Muscle layer of duodenum (tissue), 2 donors: ENCODE measurements around the gene MYO15B.

Experiments
- H3K27ac ChIP-seq: one replicate; pipeline ENCODE4 v1.7.0; 2013; ENCODE audit warnings: mild to moderate bottlenecking, low read length
- H3K27me3 ChIP-seq: one replicate; pipeline ENCODE4 v1.7.0; 2013; ENCODE audit warnings: low read depth, mild to moderate bottlenecking, control low read depth, low read length
- H3K36me3 ChIP-seq, 2 donors: one replicate each; pipeline ENCODE4 v1.7.0; 2013; ENCODE audit warnings: low read length in 2 of 2, control low read depth in 1 of 2, mild to moderate bottlenecking in 1 of 2; ENCODE audit not compliant: insufficient read depth in 2 of 2, control insufficient read depth in 1 of 2
- H3K4me1 ChIP-seq, 2 donors: one replicate each; pipeline ENCODE4 v1.7.0; 2013; ENCODE audit warnings: low read length in 2 of 2, mild to moderate bottlenecking in 2 of 2, control low read depth in 1 of 2, moderate library complexity in 1 of 2; ENCODE audit not compliant: insufficient read depth in 2 of 2, control insufficient read depth in 1 of 2
- H3K4me3 ChIP-seq, 2 donors: one replicate each; pipeline ENCODE4 v1.7.0; 2013; ENCODE audit warnings: low read length in 2 of 2, low read depth in 1 of 2, mild to moderate bottlenecking in 1 of 2
- H3K9me3 ChIP-seq, 2 donors: one replicate each; pipeline ENCODE4 v1.7.0; 2013; ENCODE audit warnings: low read length in 2 of 2, control low read depth in 1 of 2, mild to moderate bottlenecking in 1 of 2; ENCODE audit not compliant: control insufficient read depth in 1 of 2
- donor health status: healthy.

The MYO15B gene

DNA sequence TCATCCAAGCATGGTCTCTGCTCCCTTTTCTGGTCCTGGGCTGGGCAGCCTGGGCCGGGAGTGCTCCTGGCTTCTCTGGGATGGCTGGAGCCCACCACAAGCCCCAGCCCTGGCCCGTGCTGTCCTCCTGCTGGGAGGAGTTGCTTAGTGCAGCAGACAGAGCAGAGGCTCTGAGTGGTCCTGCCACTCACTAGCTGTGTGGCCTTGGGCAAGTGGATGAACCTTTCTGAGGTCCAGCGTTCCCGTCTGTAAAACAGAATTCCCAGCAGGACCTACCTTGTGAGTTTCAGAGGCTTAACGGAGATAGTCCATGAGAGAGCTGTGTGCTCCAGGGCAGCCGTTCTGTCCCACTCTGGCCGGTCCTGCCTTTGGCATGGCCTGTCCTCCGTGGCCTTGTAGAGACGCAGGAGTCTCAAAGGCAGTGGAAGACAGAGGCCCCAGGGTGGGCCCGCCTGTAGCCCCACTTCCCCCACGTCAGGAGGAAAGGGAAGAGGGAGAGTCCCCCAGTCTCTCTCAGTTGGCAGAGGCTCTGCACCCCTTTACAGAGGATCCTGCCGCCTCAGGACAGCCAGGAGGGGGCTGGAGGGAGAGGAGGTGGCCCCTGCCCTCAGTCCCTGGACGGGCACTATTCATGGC lies 7.8 kb downstream of the MYO15B start:
- Histone ChIP-seq H3K36me3 (no peaks in the 10 kb centered on the region), H3K27ac (no peak overlapping the region), H3K4me3 (no peak overlapping the region), H3K27me3 (no peaks in the 10 kb centered on the region), H3K9me3 (no peaks in the 10 kb centered on the region), H3K4me1 (peaks cover 0 to under 1% of the 10 kb centered on the region in 2 donors)

DNA sequence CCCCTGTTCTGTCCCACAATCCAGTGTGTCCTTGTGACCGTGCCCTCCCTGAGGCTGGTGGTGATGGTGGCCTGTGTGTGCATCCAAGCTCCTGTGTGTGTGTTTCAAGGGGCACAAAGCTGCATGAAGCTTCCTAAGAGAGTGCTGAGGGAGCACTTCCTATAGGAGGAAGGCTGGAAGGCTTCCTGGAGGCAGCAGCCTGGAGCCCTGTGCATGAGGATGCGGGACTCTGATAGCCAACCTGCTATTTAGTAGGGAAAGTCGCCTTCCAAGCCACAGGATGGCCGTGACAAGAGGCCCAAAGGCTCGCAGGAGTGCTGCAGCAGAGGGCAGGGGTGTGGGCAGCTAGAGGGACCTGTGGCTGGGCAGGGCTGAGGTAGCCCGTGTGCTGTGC lies 8.3 kb downstream of the MYO15B start:
- Histone ChIP-seq H3K9me3 (no peaks in the 10 kb centered on the region), H3K4me1 (no peaks in the 10 kb centered on the region), H3K4me3 (no peak overlapping the region), H3K27me3 (no peaks in the 10 kb centered on the region), H3K36me3 (no peaks in the 10 kb centered on the region), H3K27ac (no peak overlapping the region)

GRCh38 chr17:75596320-75597087 lies 8.9 kb downstream of the MYO15B start:
- H3K9me3 ChIP-seq, result no peaks in the 10 kb centered on the region
- H3K27me3 ChIP-seq, result no peaks in the 10 kb centered on the region

DNA sequence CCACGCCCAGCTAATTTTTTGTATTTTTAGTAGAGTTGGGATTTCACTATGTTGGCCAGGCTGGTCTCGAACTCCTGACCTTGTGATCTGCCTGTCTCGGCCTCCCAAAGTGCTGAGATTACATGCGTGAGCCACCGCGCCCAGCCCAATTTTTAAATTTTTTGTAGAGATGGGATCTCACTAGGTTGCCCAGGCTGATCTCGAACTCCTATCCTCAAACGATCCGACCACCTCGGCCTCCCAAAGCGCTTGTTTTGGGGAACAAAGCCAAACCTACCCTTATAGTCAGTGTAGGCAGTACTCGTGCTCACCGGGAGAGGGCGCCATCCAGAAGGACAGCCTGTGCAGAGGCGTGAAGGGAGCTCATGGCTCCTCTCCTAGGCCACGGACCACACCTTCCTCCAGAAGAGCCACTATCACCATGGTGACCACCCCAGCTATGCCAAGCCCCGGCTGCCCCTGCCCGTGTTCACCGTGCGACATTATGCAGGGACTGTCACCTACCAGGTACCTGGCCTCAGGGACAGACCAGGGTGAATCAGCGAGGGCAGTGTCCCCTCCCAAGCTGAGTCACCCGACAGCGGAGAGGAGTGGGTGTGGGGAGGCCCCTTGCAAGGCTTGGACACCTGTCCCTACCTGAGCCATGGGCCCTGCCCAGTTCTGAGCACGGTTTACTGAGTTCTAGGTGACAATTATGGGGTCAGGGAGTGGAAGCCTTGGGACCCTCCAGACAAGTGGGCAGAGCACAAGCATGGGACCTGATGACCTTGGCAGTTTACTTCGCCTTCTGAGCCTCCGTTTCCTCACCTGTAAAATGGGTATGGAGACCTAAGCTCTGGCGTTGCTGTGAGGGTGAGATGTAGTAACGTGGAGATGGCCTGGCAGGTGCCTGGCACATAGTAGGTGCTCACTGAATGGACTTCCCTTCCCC lies 13.7 kb downstream of the MYO15B start:
- Histone ChIP-seq H3K27me3 (no peaks in the 10 kb centered on the region), H3K4me1 (no peaks in the 10 kb centered on the region), H3K36me3 (peaks cover 0 to 4% of the 10 kb centered on the region in 2 donors), H3K9me3 (no peaks in the 10 kb centered on the region), H3K27ac (no peak overlapping the region), H3K4me3 (no peak overlapping the region)

More at GRCh38 chr17:75596320-75597087, 8.9 kb downstream of the MYO15B start:
- Histone ChIP-seq H3K4me1 (no peaks in the 10 kb centered on the region), H3K4me3 (no peak overlapping the region), H3K36me3 (no peaks in the 10 kb centered on the region), H3K27ac (no peak overlapping the region)

GRCh38 chr17:75602644-75603043 lies 15.0 kb downstream of the MYO15B start:
- Histone ChIP-seq H3K4me1 (no peaks in the 10 kb centered on the region), H3K27ac (no peak overlapping the region), H3K36me3 (peaks cover 0 to 4% of the 10 kb centered on the region in 2 donors), H3K9me3 (no peaks in the 10 kb centered on the region), H3K27me3 (no peaks in the 10 kb centered on the region), H3K4me3 (no peak overlapping the region)

DNA sequence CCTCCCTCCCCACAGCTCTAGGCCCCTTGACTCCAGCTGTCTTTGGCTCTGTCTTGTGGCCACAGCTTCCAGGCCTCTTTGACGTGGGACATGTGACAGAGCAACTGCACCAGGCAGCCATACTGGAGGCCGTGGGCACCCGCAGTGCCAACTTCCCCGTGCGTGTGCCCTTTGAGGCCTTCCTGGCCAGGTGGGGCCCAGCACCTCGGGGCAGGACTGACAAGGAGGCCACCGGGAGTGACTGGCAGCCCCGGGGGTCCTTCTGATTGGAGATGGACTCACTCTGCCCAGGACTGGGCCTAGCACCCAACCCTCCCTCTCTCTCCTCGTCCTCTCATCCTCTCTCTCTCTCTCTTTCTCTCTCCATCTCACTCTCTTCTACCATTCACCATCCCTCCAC lies 15.5 kb downstream of the MYO15B start:
- no peak overlapping the region for H3K27ac ChIP-seq

DNA sequence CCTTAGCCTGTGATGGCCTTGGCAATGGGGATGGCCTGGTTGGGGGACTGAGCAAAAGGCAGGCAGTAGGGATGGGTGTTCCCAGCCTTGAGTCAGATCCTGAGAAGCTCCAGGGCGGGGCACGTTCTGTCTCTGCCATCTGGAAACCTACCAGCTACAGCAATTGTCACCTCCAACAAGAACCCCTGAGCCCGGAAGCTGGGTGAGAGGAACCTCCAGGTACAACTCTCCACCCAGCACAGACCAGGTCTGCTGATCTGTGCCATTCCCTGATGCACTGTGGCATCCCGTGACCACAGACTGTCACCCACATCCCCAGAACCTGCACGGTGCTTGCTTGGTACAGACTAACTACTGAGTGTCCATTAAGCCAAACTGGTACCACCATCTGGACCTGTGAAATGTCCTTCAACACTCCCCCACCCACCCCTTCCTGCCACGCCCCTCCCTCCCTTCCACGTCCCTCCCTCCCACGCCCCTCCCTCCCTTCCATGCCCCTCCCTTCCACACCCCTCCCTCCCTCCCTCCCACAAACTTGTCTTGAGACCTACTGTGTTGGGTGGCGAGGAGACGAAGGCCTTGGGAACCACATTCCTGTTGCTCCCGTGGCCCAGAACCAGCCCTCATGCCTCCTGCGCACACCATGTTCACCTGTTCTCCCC lies 16.6 kb downstream of the MYO15B start:
- Histone ChIP-seq H3K27me3 (no peaks in the 10 kb centered on the region), H3K4me1 (no peaks in the 10 kb centered on the region), H3K36me3 (peaks cover 0 to 4% of the 10 kb centered on the region in 2 donors), H3K9me3 (no peaks in the 10 kb centered on the region), H3K27ac (no peak overlapping the region), H3K4me3 (no peak overlapping the region)

More for the DNA sequence above, 15.5 kb downstream of the MYO15B start:
- no peak overlapping the region for H3K4me3 ChIP-seq
- no peaks in the 10 kb centered on the region for H3K27me3 ChIP-seq
- no peaks in the 10 kb centered on the region for H3K9me3 ChIP-seq
- peaks cover 0 to 4% of the 10 kb centered on the region in 2 donors for H3K36me3 ChIP-seq
- H3K4me1 ChIP-seq, result no peaks in the 10 kb centered on the region

- H3K36me3 ChIP-seq, result peaks cover 0 to 4% of the 10 kb centered on the region in 2 donors
- no peaks in the 10 kb centered on the region for H3K9me3 ChIP-seq
- H3K27ac ChIP-seq, result no peak overlapping the region
- H3K27me3 ChIP-seq, result no peaks in the 10 kb centered on the region
- H3K4me3 ChIP-seq, result no peak overlapping the region
- H3K4me1 ChIP-seq, result no peaks in the 10 kb centered on the region
These were observed 18.2 kb downstream of the MYO15B start for GRCh38 chr17:75605790-75606189.

GRCh38 chr17:75607086-75607485 lies 19.5 kb downstream of the MYO15B start:
- H3K4me3 ChIP-seq, result no peak overlapping the region
- no peaks in the 10 kb centered on the region for H3K4me1 ChIP-seq
- no peaks in the 10 kb centered on the region for H3K27me3 ChIP-seq
- H3K9me3 ChIP-seq, result no peaks in the 10 kb centered on the region
- peaks cover 0 to 17% of the 10 kb centered on the region in 2 donors for H3K36me3 ChIP-seq
- H3K27ac ChIP-seq, result no peak overlapping the region

- Histone ChIP-seq H3K36me3 (peaks cover 0 to 38% of the 10 kb centered on the region in 2 donors), H3K27ac (peak overlapping the region; percentile 72), H3K4me3 (peak overlapping the region in 1 of 2 donors; percentile 7), H3K4me1 (no peaks in the 10 kb centered on the region), H3K9me3 (no peaks in the 10 kb centered on the region), H3K27me3 (no peaks in the 10 kb centered on the region)
These were observed 22.7 kb downstream of the MYO15B start for GRCh38 chr17:75610103-75610984.
